HL-60 (cell line): ENCODE data around the gene THSD7A.

Source experiments
- POLR2AphosphoS5 ChIP-seq: IDR thresholded peaks from 2 replicates; pipeline ENCODE4 v1.6.1; 2012; ENCODE audit warnings: low read depth
- TF ChIP-seq, protein P1 (sequence below): IDR thresholded peaks from one replicate; pipeline ENCODE4 v1.5.1; 2011; ENCODE audit warnings: low read length, control low read depth, inconsistent platforms; ENCODE audit not compliant: insufficient read depth

DNA sequence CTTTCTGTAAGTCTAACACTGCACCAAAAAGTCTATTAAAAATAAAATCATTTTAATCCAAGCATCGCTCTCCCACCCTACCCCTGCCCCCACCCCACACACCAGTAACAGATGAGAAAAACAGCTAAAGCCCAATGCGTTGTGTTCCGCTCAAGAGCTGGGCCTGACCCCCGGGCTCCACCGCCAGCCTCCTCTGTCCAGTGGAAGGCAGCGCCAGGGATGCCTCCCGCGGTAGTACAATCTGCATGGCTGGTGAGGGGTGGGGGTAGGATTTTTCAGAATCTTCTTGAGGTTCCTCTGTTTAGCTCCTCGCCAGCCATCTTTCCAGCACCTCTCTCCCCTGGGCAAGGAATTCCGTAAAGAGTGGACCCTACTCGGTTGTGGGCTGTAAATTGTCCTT is 12.1 kb downstream of the THSD7A start:
- TF ChIP-seq, protein P1, sequence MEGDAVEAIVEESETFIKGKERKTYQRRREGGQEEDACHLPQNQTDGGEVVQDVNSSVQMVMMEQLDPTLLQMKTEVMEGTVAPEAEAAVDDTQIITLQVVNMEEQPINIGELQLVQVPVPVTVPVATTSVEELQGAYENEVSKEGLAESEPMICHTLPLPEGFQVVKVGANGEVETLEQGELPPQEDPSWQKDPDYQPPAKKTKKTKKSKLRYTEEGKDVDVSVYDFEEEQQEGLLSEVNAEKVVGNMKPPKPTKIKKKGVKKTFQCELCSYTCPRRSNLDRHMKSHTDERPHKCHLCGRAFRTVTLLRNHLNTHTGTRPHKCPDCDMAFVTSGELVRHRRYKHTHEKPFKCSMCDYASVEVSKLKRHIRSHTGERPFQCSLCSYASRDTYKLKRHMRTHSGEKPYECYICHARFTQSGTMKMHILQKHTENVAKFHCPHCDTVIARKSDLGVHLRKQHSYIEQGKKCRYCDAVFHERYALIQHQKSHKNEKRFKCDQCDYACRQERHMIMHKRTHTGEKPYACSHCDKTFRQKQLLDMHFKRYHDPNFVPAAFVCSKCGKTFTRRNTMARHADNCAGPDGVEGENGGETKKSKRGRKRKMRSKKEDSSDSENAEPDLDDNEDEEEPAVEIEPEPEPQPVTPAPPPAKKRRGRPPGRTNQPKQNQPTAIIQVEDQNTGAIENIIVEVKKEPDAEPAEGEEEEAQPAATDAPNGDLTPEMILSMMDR = no peak
- no peak for TF ChIP-seq POLR2AphosphoS5
